Measurements from ENCODE around the gene DSCAML1.

DNA sequence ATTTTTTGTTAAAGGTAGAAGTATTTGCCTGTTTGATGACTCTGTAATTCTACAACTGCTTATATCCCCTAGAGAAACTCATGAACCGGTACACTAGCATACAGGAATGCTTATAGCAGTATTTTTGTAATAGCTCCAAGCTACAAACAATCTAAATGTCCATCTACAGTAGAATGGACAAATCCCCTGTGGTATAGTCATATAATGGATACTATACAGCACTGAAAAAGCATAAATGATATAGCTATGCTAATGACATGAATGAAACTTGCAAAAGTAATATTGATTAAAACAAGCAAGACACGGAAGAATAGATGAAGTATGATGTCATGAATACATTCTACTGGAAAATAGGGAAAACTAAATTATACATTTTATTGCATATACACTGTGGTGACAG is 326.4 kb downstream of the DSCAML1 start:
- TF ChIP-seq POLR2A (IDR thresholded peaks at IDR 0.05; ENCODE audit: low read depth, low read length) (no peak), TAF1 (IDR thresholded peaks at IDR 0.05; ENCODE audit: low read depth, low read length) (no peak)

Measured in GM12891 (cell line).